ENCODE data around the gene SLC2A4RG. TPM values are rescaled to one million over a fixed set of nuclear protein-coding genes. Genes with fewer than 3 reads are reported as not detected.
"Not testable (repeated sequence)": the region's sequence is repeated elsewhere in the genome, so short reads cannot be mapped to it uniquely, and the experiment has no call there.

Gene SLC2A4RG
- total RNA-seq, 3 donors from 2014 or later = 44.9 to 65.0 (median 50.6) TPM

DNA sequence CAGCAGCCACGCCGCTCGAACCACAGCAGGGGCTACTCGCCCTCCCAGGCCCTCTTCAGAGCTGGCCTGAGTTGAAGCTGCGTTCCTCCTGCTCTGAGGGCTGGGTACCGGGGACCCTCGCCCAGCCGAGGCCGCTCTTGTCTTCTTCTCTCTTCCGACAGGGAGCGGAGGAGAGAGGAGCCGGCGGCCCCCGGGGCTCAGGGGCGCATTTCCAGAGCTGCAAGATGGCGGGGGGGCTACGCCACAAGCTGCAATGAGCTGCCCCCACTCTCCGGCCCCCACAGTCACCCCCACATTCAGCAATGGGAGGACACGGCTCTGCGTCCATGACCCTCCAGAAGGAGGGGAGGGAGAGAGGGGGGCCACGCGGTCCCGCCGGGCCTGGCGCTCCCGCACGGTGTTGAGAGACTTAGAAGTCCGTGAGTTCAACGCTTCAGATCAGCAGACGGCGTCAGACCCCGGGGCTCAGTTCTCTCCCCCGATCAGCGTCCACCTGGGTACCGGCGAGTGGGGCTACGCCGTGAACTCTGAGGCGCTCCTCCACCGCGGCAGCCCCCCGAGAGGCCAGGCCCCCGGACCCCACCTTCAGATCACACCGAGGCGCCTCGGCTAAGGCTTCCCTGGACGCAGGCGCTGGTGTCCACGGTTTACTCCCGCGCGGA lies 31.6 kb downstream of the SLC2A4RG start:
- TF ChIP-seq, protein P1, sequence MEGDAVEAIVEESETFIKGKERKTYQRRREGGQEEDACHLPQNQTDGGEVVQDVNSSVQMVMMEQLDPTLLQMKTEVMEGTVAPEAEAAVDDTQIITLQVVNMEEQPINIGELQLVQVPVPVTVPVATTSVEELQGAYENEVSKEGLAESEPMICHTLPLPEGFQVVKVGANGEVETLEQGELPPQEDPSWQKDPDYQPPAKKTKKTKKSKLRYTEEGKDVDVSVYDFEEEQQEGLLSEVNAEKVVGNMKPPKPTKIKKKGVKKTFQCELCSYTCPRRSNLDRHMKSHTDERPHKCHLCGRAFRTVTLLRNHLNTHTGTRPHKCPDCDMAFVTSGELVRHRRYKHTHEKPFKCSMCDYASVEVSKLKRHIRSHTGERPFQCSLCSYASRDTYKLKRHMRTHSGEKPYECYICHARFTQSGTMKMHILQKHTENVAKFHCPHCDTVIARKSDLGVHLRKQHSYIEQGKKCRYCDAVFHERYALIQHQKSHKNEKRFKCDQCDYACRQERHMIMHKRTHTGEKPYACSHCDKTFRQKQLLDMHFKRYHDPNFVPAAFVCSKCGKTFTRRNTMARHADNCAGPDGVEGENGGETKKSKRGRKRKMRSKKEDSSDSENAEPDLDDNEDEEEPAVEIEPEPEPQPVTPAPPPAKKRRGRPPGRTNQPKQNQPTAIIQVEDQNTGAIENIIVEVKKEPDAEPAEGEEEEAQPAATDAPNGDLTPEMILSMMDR (IDR thresholded peaks at IDR 0.05) = no peak
- ATAC-seq = no peak
- intact Hi-C loops (cut with DNase I, micrococcal nuclease) = no loop called here

GRCh38 chr20:63772781-63773518 lies 33.4 kb downstream of the SLC2A4RG start:
- intact Hi-C loops (cut with DNase I, micrococcal nuclease) = no loop called here
- Histone ChIP-seq H3K4me3 (no peak overlapping the region), H3K9me3 (no peaks in the 10 kb centered on the region), H3K36me3 (ENCODE audit: low read depth) (no peaks in the 10 kb centered on the region), H3K4me1 (ENCODE audit: low read depth) (no peaks in the 10 kb centered on the region)
- peak; percentile 56 for ATAC-seq
- TF ChIP-seq, protein P1 (IDR thresholded peaks at IDR 0.05) = no peak
- DNase-seq = peak in 2 of 3 donors; percentile 33 to 46

More for the DNA sequence above, 31.6 kb downstream of the SLC2A4RG start:
- Histone ChIP-seq H3K4me3 (no peak overlapping the region), H3K36me3 (ENCODE audit: low read depth) (no peaks in the 10 kb centered on the region), H3K9me3 (no peaks in the 10 kb centered on the region), H3K4me1 (ENCODE audit: low read depth) (no peaks in the 10 kb centered on the region)
- no peak for DNase-seq

- intact Hi-C loops (cut with DNase I, micrococcal nuclease) = no loop called here
- ATAC-seq (no peak), DNase-seq (peak in 1 of 3 donors; percentile 41)
- TF ChIP-seq, protein P1 (IDR thresholded peaks at IDR 0.05) = no peak
- no peaks in the 10 kb centered on the region for H3K4me1 ChIP-seq (ENCODE audit: low read depth)
- H3K9me3 ChIP-seq = no peaks in the 10 kb centered on the region
- H3K4me3 ChIP-seq = no peak overlapping the region
- no peaks in the 10 kb centered on the region for H3K36me3 ChIP-seq (ENCODE audit: low read depth)
These were observed 34.1 kb downstream of the SLC2A4RG start for GRCh38 chr20:63773571-63774241.

DNA sequence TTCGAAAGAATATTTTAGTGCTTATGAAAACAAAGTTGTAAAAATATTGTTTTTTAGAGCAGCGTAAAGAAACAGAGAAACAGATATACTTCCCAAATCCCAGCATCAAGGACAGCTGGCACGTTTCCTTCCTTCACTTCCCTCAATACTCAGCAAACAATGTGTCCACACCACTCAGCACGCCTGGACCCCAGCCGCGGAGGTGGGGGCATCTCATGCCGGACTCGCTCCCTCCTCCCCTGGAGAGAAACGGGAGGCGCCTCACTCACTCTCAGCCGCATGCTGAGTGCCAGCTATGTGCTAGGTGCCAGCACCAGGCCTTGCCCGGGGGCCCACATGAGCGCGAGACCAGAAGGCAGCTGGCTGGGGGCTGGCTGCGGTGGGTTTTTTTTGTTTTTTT lies 34.7 kb downstream of the SLC2A4RG start:
- H3K4me3 ChIP-seq = no peak overlapping the region
- TF ChIP-seq, protein P1 (IDR thresholded peaks at IDR 0.05) = no peak
- no peaks in the 10 kb centered on the region for H3K9me3 ChIP-seq
- ATAC-seq (no peak), DNase-seq (peak in 1 of 3 donors; percentile 29)
- H3K36me3 ChIP-seq (ENCODE audit: low read depth) = no peaks in the 10 kb centered on the region
- intact Hi-C loops (cut with DNase I, micrococcal nuclease) = no loop called here
- no peaks in the 10 kb centered on the region for H3K4me1 ChIP-seq (ENCODE audit: low read depth)

DNA sequence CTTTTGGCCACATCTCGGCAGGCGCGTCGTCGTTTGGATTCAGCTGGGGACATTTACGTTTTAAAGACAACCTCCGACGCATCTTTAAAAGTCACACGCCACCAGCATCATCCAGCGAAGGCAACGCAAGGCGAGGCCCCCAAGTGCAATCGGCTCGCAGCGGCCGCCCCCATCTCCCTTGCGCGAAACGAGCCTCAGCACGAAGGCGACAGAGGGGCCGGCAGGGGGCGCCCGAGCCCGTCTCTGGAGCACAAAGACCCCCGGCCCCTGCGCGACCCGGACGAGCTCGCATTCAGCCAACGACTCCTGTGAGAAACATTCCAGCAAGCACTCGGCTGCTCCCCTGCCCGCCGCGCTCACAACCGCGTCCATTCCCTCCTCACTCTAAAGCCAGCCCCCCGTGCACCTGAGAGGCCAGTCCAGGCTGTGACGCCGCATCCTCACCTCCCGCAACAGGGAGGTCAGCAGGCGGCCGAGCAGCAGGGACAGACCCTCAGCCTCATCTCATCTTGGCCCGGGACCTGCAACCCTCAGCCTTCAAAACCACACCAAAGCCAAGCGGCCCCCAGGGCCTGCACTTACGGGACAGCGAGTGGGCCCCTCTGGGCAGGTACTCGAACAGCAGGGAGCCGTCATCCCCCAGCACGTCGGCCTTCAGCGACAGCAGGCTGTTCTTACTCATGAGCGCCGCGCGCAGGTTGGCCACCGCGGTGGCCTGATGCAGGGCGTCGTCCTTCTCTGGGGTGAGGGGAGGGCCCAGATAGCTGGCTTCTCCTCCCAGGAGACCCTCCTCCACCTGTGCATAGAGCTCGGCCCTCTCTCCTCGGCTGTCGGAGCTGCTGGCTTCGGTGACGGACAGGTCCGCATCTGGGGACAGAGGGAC lies 35.8 kb downstream of the SLC2A4RG start:
- intact Hi-C loops (cut with DNase I, micrococcal nuclease) = no loop called here
- H3K4me3 ChIP-seq = no peak overlapping the region
- TF ChIP-seq, protein P1 (IDR thresholded peaks at IDR 0.05) = no peak
- no peaks in the 10 kb centered on the region for H3K36me3 ChIP-seq (ENCODE audit: low read depth)
- DNase-seq = peak in 2 of 3 donors; percentile 25 to 46
- H3K4me1 ChIP-seq (ENCODE audit: low read depth) = no peaks in the 10 kb centered on the region
- no peaks in the 10 kb centered on the region for H3K9me3 ChIP-seq
- ATAC-seq = no peak

DNA sequence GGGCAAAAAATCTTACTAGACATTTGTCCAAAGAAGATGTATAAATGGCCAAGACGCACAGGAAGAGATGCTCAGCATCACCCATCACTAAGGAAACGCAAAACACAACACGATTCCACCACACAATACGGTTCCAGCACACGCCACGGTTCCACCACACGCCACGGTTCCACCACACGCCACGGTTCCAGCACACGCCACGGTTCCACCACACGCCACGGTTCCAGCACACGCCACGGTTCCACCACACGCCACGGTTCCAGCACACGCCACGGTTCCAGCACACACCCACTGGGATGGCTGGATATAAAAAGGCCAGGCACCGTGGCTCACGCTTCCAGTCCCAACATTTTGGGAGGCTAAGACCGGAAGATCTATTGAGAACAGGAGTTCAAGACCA lies 37.3 kb downstream of the SLC2A4RG start:
- DNase-seq = peak in 1 of 3 donors; percentile 8
- H3K4me1 ChIP-seq (ENCODE audit: low read depth); H3K9me3 ChIP-seq; intact Hi-C loops (cut with DNase I, micrococcal nuclease); ATAC-seq; H3K36me3 ChIP-seq (ENCODE audit: low read depth); H3K4me3 ChIP-seq: not testable (repeated sequence)
